ENCODE results near the gene TENM3. TPM values are rescaled to one million over a fixed set of nuclear protein-coding genes. Genes with fewer than 3 reads are reported as not detected.

TENM3 gene
- total RNA-seq, 1 experiment from 2014 or later = 71.0 TPM

DNA sequence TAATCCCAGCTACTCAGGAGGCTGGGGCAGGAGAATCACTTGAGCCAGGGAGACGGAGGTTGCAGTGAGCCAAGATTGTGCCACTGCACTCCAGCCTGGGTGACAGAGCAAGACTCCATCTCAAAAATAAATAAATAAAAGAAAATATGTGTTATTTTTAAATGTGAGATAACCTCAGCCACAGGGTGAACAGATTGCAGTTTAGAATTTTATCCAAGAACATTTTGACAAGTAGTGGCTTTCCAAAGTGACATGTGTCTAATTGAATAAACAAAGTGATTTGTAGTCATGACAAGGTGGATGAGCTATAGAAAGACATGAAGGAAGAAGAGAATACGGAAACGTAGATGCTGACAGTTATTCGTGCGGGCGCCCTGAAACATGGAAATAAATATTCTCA is 497.9 kb downstream of the TENM3 start:
- ChIA-PET POLR2A (no interaction called here), CTCF (no interaction called here)
- Mint-ChIP-seq H3K36me3 (peaks cover 11% of the 10 kb centered on the region), H3K27ac (no peak overlapping the region), H3K4me1 (peaks cover 7% of the 10 kb centered on the region), H3K9me3 (no peaks in the 10 kb centered on the region), H3K27me3 (ENCODE audit: low read depth) (no peaks in the 10 kb centered on the region), H3K4me3 (no peak overlapping the region)
- TF ChIP-seq, protein P1, sequence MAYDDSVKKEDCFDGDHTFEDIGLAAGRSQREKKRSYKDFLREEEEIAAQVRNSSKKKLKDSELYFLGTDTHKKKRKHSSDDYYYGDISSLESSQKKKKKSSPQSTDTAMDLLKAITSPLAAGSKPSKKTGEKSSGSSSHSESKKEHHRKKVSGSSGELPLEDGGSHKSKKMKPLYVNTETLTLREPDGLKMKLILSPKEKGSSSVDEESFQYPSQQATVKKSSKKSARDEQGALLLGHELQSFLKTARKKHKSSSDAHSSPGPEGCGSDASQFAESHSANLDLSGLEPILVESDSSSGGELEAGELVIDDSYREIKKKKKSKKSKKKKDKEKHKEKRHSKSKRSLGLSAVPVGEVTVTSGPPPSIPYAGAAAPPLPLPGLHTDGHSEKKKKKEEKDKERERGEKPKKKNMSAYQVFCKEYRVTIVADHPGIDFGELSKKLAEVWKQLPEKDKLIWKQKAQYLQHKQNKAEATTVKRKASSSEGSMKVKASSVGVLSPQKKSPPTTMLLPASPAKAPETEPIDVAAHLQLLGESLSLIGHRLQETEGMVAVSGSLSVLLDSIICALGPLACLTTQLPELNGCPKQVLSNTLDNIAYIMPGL (CRISPR knock-in tag; IDR thresholded peaks at IDR 0.05) = no peak
- TF ChIP-seq ZBTB21 (CRISPR knock-in tag; IDR thresholded peaks at IDR 0.05; ENCODE audit: borderline replicate concordance) (no peak), ZNF416 (CRISPR knock-in tag; IDR thresholded peaks at IDR 0.05) (no peak), ZNF317 (CRISPR knock-in tag; IDR thresholded peaks at IDR 0.05; ENCODE audit: borderline replicate concordance, low read depth) (no peak), GRHL2 (CRISPR knock-in tag; IDR thresholded peaks at IDR 0.05; ENCODE audit: insufficient replicate concordance, severe bottlenecking) (no peak)
- TF ChIP-seq, protein P2, sequence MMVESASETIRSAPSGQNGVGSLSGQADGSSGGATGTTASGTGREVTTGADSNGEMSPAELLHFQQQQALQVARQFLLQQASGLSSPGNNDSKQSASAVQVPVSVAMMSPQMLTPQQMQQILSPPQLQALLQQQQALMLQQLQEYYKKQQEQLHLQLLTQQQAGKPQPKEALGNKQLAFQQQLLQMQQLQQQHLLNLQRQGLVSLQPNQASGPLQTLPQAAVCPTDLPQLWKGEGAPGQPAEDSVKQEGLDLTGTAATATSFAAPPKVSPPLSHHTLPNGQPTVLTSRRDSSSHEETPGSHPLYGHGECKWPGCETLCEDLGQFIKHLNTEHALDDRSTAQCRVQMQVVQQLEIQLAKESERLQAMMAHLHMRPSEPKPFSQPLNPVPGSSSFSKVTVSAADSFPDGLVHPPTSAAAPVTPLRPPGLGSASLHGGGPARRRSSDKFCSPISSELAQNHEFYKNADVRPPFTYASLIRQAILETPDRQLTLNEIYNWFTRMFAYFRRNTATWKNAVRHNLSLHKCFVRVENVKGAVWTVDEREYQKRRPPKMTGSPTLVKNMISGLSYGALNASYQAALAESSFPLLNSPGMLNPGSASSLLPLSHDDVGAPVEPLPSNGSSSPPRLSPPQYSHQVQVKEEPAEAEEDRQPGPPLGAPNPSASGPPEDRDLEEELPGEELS (CRISPR knock-in tag; IDR thresholded peaks at IDR 0.05) = no peak
- ATAC-seq = no peak
- no peak for DNase-seq (ENCODE audit: low spot score)

DNA sequence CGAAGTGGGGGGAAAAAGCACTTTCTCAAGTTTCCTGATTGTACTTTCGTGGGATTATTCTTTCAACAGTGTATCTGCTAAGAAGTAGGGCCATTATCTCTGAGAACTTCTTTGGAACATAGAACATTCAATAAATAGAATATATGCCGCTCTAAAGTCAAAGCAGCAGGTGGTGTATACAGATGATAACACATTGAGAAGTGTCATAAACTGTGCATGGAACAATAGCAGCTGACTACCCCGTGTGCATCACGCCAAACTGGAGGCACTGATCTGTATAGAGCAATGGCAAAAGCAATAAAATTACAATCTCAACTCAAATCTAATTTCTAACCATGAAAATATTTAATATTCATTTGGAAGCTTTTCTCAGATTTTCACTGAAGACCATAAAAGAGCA is 498.7 kb downstream of the TENM3 start:
- DNase-seq (ENCODE audit: low spot score) = no peak
- no peak overlapping the region for H3K4me3 Mint-ChIP-seq
- H3K27ac Mint-ChIP-seq = no peak overlapping the region
- peaks cover 12% of the 10 kb centered on the region for H3K36me3 Mint-ChIP-seq
- peaks cover 7% of the 10 kb centered on the region for H3K4me1 Mint-ChIP-seq
- ChIA-PET CTCF (no interaction called here), POLR2A (no interaction called here)
- ATAC-seq = no peak
- no peaks in the 10 kb centered on the region for H3K27me3 Mint-ChIP-seq (ENCODE audit: low read depth)
- no peaks in the 10 kb centered on the region for H3K9me3 Mint-ChIP-seq
- TF ChIP-seq, protein P3, sequence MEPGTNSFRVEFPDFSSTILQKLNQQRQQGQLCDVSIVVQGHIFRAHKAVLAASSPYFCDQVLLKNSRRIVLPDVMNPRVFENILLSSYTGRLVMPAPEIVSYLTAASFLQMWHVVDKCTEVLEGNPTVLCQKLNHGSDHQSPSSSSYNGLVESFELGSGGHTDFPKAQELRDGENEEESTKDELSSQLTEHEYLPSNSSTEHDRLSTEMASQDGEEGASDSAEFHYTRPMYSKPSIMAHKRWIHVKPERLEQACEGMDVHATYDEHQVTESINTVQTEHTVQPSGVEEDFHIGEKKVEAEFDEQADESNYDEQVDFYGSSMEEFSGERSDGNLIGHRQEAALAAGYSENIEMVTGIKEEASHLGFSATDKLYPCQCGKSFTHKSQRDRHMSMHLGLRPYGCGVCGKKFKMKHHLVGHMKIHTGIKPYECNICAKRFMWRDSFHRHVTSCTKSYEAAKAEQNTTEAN (CRISPR knock-in tag; IDR thresholded peaks at IDR 0.05) = no peak
- TF ChIP-seq, protein P4, sequence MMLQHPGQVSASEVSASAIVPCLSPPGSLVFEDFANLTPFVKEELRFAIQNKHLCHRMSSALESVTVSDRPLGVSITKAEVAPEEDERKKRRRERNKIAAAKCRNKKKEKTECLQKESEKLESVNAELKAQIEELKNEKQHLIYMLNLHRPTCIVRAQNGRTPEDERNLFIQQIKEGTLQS (CRISPR knock-in tag; conservative IDR thresholded peaks at IDR 0.05) = no peak
- TF ChIP-seq, protein P5, sequence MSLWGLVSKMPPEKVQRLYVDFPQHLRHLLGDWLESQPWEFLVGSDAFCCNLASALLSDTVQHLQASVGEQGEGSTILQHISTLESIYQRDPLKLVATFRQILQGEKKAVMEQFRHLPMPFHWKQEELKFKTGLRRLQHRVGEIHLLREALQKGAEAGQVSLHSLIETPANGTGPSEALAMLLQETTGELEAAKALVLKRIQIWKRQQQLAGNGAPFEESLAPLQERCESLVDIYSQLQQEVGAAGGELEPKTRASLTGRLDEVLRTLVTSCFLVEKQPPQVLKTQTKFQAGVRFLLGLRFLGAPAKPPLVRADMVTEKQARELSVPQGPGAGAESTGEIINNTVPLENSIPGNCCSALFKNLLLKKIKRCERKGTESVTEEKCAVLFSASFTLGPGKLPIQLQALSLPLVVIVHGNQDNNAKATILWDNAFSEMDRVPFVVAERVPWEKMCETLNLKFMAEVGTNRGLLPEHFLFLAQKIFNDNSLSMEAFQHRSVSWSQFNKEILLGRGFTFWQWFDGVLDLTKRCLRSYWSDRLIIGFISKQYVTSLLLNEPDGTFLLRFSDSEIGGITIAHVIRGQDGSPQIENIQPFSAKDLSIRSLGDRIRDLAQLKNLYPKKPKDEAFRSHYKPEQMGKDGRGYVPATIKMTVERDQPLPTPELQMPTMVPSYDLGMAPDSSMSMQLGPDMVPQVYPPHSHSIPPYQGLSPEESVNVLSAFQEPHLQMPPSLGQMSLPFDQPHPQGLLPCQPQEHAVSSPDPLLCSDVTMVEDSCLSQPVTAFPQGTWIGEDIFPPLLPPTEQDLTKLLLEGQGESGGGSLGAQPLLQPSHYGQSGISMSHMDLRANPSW (CRISPR knock-in tag; conservative IDR thresholded peaks at IDR 0.05; ENCODE audit: low read depth) = no peak
- TF ChIP-seq CBFB (CRISPR knock-in tag; IDR thresholded peaks at IDR 0.05; ENCODE audit: low read depth) (no peak), MYBL2 (CRISPR knock-in tag; IDR thresholded peaks at IDR 0.05) (no peak), CREM (CRISPR knock-in tag; IDR thresholded peaks at IDR 0.05) (no peak), ATF1 (CRISPR knock-in tag; IDR thresholded peaks at IDR 0.05) (no peak), GTF2I (CRISPR knock-in tag; conservative IDR thresholded peaks at IDR 0.05) (no peak), IRF2 (CRISPR knock-in tag; IDR thresholded peaks at IDR 0.05; ENCODE audit: borderline replicate concordance, low read depth) (no peak), FOXK1 (CRISPR knock-in tag; IDR thresholded peaks at IDR 0.05) (no peak), SMAD4 (CRISPR knock-in tag; IDR thresholded peaks at IDR 0.05) (no peak), ZNF219 (CRISPR knock-in tag; IDR thresholded peaks at IDR 0.05; ENCODE audit: borderline replicate concordance) (no peak)
- TF ChIP-seq, protein P6, sequence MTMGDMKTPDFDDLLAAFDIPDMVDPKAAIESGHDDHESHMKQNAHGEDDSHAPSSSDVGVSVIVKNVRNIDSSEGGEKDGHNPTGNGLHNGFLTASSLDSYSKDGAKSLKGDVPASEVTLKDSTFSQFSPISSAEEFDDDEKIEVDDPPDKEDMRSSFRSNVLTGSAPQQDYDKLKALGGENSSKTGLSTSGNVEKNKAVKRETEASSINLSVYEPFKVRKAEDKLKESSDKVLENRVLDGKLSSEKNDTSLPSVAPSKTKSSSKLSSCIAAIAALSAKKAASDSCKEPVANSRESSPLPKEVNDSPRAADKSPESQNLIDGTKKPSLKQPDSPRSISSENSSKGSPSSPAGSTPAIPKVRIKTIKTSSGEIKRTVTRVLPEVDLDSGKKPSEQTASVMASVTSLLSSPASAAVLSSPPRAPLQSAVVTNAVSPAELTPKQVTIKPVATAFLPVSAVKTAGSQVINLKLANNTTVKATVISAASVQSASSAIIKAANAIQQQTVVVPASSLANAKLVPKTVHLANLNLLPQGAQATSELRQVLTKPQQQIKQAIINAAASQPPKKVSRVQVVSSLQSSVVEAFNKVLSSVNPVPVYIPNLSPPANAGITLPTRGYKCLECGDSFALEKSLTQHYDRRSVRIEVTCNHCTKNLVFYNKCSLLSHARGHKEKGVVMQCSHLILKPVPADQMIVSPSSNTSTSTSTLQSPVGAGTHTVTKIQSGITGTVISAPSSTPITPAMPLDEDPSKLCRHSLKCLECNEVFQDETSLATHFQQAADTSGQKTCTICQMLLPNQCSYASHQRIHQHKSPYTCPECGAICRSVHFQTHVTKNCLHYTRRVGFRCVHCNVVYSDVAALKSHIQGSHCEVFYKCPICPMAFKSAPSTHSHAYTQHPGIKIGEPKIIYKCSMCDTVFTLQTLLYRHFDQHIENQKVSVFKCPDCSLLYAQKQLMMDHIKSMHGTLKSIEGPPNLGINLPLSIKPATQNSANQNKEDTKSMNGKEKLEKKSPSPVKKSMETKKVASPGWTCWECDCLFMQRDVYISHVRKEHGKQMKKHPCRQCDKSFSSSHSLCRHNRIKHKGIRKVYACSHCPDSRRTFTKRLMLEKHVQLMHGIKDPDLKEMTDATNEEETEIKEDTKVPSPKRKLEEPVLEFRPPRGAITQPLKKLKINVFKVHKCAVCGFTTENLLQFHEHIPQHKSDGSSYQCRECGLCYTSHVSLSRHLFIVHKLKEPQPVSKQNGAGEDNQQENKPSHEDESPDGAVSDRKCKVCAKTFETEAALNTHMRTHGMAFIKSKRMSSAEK (CRISPR knock-in tag; IDR thresholded peaks at IDR 0.05; ENCODE audit: borderline replicate concordance) = no peak
- TF ChIP-seq, protein P2 (CRISPR knock-in tag; IDR thresholded peaks at IDR 0.05) = no peak
